NCI-H1105 treated with DMSO at 0.1 percent for 48 hours (cell line): ENCODE data around the gene ZNF594.
"Not testable (repeated sequence)": the region's sequence is repeated elsewhere in the genome, so short reads cannot be mapped to it uniquely, and the experiment has no call there.

Source experiments
- DNase-seq: peaks from one replicate; lab custom pipeline; 2025; lab: John Stamatoyannopoulos, UW

Gene ZNF594

GRCh38 chr17:5201011-5201410 lies 9.3 kb upstream of the ZNF594 start:
- no peak for DNase-seq

- no peak for DNase-seq
Observed at GRCh38 chr17:5200360-5200759, 8.7 kb upstream of the ZNF594 start.

- DNase-seq, result no peak
Observed at GRCh38 chr17:5198472-5198871, 6.8 kb upstream of the ZNF594 start.

GRCh38 chr17:5194346-5194745 lies 2.7 kb upstream of the ZNF594 start:
- DNase-seq, result no peak

- DNase-seq, result no peak
Observed at GRCh38 chr17:5184288-5184687, 7.4 kb downstream of the ZNF594 start.

GRCh38 chr17:5183410-5183793 lies 8.3 kb downstream of the ZNF594 start:
- DNase-seq, result no peak

- no peak for DNase-seq
Observed at GRCh38 chr17:5182597-5183409, 8.9 kb downstream of the ZNF594 start.

- DNase-seq, result no peak
Observed at GRCh38 chr17:5181509-5182305, 10.0 kb downstream of the ZNF594 start.

- DNase-seq, result no peak
Observed at GRCh38 chr17:5179003-5179402, 12.7 kb downstream of the ZNF594 start.

- not testable (repeated sequence) for DNase-seq
Observed at GRCh38 chr17:5175027-5175426, 16.6 kb downstream of the ZNF594 start.

GRCh38 chr17:5165791-5166564 lies 25.7 kb downstream of the ZNF594 start:
- DNase-seq, result not testable (repeated sequence)

GRCh38 chr17:5164436-5164835 lies 27.2 kb downstream of the ZNF594 start:
- DNase-seq, result no peak

GRCh38 chr17:5161793-5162192 lies 29.9 kb downstream of the ZNF594 start:
- DNase-seq, result not testable (repeated sequence)

GRCh38 chr17:5160702-5161101 lies 31.0 kb downstream of the ZNF594 start:
- DNase-seq, result not testable (repeated sequence)

GRCh38 chr17:5146122-5146521 lies 45.5 kb downstream of the ZNF594 start:
- not testable (repeated sequence) for DNase-seq

- not testable (repeated sequence) for DNase-seq
Observed at GRCh38 chr17:5142877-5143276, 48.8 kb downstream of the ZNF594 start.

- no peak for DNase-seq
Observed at GRCh38 chr17:5139458-5139732, 52.3 kb downstream of the ZNF594 start.

- no peak for DNase-seq
Observed at GRCh38 chr17:5138616-5139457, 52.8 kb downstream of the ZNF594 start.

GRCh38 chr17:5138198-5138544 lies 53.5 kb downstream of the ZNF594 start:
- DNase-seq, result not testable (repeated sequence)

GRCh38 chr17:5137511-5138197 lies 54.0 kb downstream of the ZNF594 start:
- not testable (repeated sequence) for DNase-seq
